CD4-positive, alpha-beta T cell treated with Interferon gamma for 1 hour (primary cell): ENCODE measurements around the gene KIAA1328.

Experiments used
- DNase-seq: peaks from one replicate; pipeline ENCODE4 v3.0.0-alpha.2; 2020

KIAA1328 gene

GRCh38 chr18:37231251-37231650, 402.3 kb downstream of the KIAA1328 start:
- no peak for DNase-seq

GRCh38 chr18:37235583-37235982, 406.7 kb downstream of the KIAA1328 start:
- no peak for DNase-seq

- DNase-seq = no peak
Observed at GRCh38 chr18:37238282-37239108, 409.6 kb downstream of the KIAA1328 start.

- no peak for DNase-seq
Observed at GRCh38 chr18:37242091-37242490, 413.2 kb downstream of the KIAA1328 start.

GRCh38 chr18:37242826-37243560, 414.1 kb downstream of the KIAA1328 start:
- no peak for DNase-seq

- DNase-seq = no peak
Observed at GRCh38 chr18:37243741-37244140, 414.8 kb downstream of the KIAA1328 start.

- no peak for DNase-seq
Observed at GRCh38 chr18:37244618-37245017, 415.7 kb downstream of the KIAA1328 start.

- DNase-seq = no peak
Observed at GRCh38 chr18:37246779-37247340, 417.9 kb downstream of the KIAA1328 start.

GRCh38 chr18:37247497-37248161, 418.7 kb downstream of the KIAA1328 start:
- DNase-seq = no peak

GRCh38 chr18:37248281-37248680, 419.4 kb downstream of the KIAA1328 start:
- DNase-seq = no peak

GRCh38 chr18:37249171-37249886, 420.4 kb downstream of the KIAA1328 start:
- DNase-seq = no peak

GRCh38 chr18:37249895-37250618, 421.1 kb downstream of the KIAA1328 start:
- DNase-seq = no peak

GRCh38 chr18:37251679-37252078, 422.8 kb downstream of the KIAA1328 start:
- DNase-seq = no peak

- DNase-seq = no peak
Observed at GRCh38 chr18:37252342-37252741, 423.4 kb downstream of the KIAA1328 start.

- DNase-seq = no peak
Observed at GRCh38 chr18:37252854-37253393, 424.0 kb downstream of the KIAA1328 start.

- no peak for DNase-seq
Observed at GRCh38 chr18:37253394-37254235, 424.7 kb downstream of the KIAA1328 start.

- DNase-seq = no peak
Observed at GRCh38 chr18:37254236-37254754, 425.4 kb downstream of the KIAA1328 start.

GRCh38 chr18:37254973-37255372, 426.0 kb downstream of the KIAA1328 start:
- DNase-seq = no peak

- DNase-seq = no peak
Observed at GRCh38 chr18:37258131-37258530, 429.2 kb downstream of the KIAA1328 start.

- no peak for DNase-seq
Observed at GRCh38 chr18:37258819-37259218, 429.9 kb downstream of the KIAA1328 start.
